ENCODE data around the gene SUOX. TPM values are rescaled to one million over a fixed set of nuclear protein-coding genes. Genes with fewer than 3 reads are reported as not detected.

The SUOX gene
- total and polyA plus RNA-seq, 2 of the 4 experiments (the other 2 are of a cell fraction), result 17.8 to 19.4 TPM

GRCh38 chr12:55965240-55965639 is 31.8 kb upstream of the SUOX start:
- Histone ChIP-seq H2BK5ac (ENCODE audit: low read depth, low read length, poor library complexity, severe bottlenecking) (no peak overlapping the region), H4K5ac (ENCODE audit: low read depth, low read length) (no peak overlapping the region), H3K79me1 (ENCODE audit: low read depth in 1 of 2, low read length in 2 of 2) (peaks cover 10 to 39% of the 10 kb centered on the region in 2 experiments; a peak in 3 of 4 replicates), H3K4ac (ENCODE audit: low read depth, low read length) (no peak overlapping the region), H3K9me3 (ENCODE audit: control insufficient read depth, insufficient read depth, low read length) (no peaks in the 10 kb centered on the region), H2AFZ (replicated peaks; ENCODE audit: low read length, poor library complexity) (peak overlapping the region; percentile 95), H4K8ac (ENCODE audit: low read depth in 2 of 2, low read length in 2 of 2) (no peak overlapping the region; a peak in 1 of 4 replicates), H3K9me1 (ENCODE audit: insufficient read depth, low read length) (0 out of 2 replicates have a peak, but pooled peaks cover 6% of the 10 kb centered on the region), H2BK120ac (ENCODE audit: low read depth, low read length) (no peak overlapping the region), H4K20me1 (ENCODE audit: insufficient read depth, low read length) (no peaks in the 10 kb centered on the region), H3K9ac (ENCODE audit: low read depth, low read length) (no peak overlapping the region), H3K4me3 (ENCODE audit: insufficient read depth, low read depth, low read length) (no peak overlapping the region), H2AK5ac (ENCODE audit: low read depth, low read length) (no peak overlapping the region), H3K4me2 (ENCODE audit: low read depth, low read length) (no peak overlapping the region), H3K18ac (ENCODE audit: low read depth, low read length) (no peak overlapping the region), H3K27me3 (ENCODE audit: control insufficient read depth, insufficient read depth, low read length) (no peaks in the 10 kb centered on the region), H3K27ac (ENCODE audit: insufficient read depth, low read length) (no peak overlapping the region), H3K36me3 (ENCODE audit: control insufficient read depth, insufficient read depth, low read length) (no peaks in the 10 kb centered on the region; the same call in 1 of the 2 replicates), H2BK20ac (ENCODE audit: low read depth, low read length) (no peak overlapping the region), H3K4me1 (ENCODE audit: control insufficient read depth, insufficient read depth, low read length) (peaks cover 7% of the 10 kb centered on the region), H3K23ac (ENCODE audit: low read depth, low read length) (no peak overlapping the region), H3K14ac (replicated peaks; ENCODE audit: low read depth, low read length) (no peak overlapping the region), H2BK15ac (ENCODE audit: low read depth, low read length) (no peak overlapping the region), H3K56ac (ENCODE audit: extremely low read depth, insufficient read depth, low read length) (no peak overlapping the region), H4K91ac (ENCODE audit: insufficient read depth, low read depth, low read length) (no peak overlapping the region), H2AK9ac (replicated peaks; ENCODE audit: low read depth, low read length, poor library complexity) (no peak overlapping the region)
- no TSS peak for BruUV-seq (replicated peaks)
- ATAC-seq (ENCODE audit: low read depth) (no peak), DNase-seq (no peak)
- ChIA-PET CTCF (no interaction called here), POLR2A (ENCODE audit: unreplicated experiment) (no interaction called here)
- in situ Hi-C loops (cut with MboI; ENCODE audit: low sequenced_read_pairs), result no loop called here
- dilution Hi-C loops (cut with HindIII; ENCODE audit: low sequenced_read_pairs, unreplicated experiment), result no loop called here
- intact Hi-C loops (cut with micrococcal nuclease), result no loop called here
- no peak for TF ChIP-seq RAD21 (IDR thresholded peaks at IDR 0.05; ENCODE audit: low read length)
- no peak for TF ChIP-seq MXI1 (IDR thresholded peaks at IDR 0.05; ENCODE audit: borderline replicate concordance, low read depth, low read length)
- TF ChIP-seq MAFK (IDR thresholded peaks at IDR 0.05; ENCODE audit: low read depth, low read length), result no peak
- no peak for TF ChIP-seq USF2 (IDR thresholded peaks at IDR 0.05; ENCODE audit: low read depth, low read length)
- no peak for TF ChIP-seq MAZ (IDR thresholded peaks at IDR 0.05; ENCODE audit: borderline replicate concordance, low read depth, low read length)
- no peak for TF ChIP-seq CHD1 (IDR thresholded peaks at IDR 0.05; ENCODE audit: low read depth, low read length)
- no peak for TF ChIP-seq CEBPB (IDR thresholded peaks at IDR 0.05; ENCODE audit: low read depth, low read length)
- TF ChIP-seq RCOR1 (IDR thresholded peaks at IDR 0.05; ENCODE audit: insufficient replicate concordance, low read length), result no peak
- TF ChIP-seq POLR2A (IDR thresholded peaks at IDR 0.05; ENCODE audit: low read depth, low read length), result no peak
- TF ChIP-seq CTCF (conservative IDR thresholded peaks at IDR 0.05; ENCODE audit: low read depth, low read length), result no peak
- no peak for TF ChIP-seq NFE2L2 (IDR thresholded peaks at IDR 0.05; ENCODE audit: low read depth, low read length)
- TF ChIP-seq ELK1 (IDR thresholded peaks at IDR 0.05; ENCODE audit: borderline replicate concordance, low read depth, low read length), result no peak
- no peak for TF ChIP-seq FOS (IDR thresholded peaks at IDR 0.05; ENCODE audit: low read depth, low read length)
- WGBS, 2 experiments (ENCODE audit: extremely low coverage in 2 of 2, insufficient read length in 1 of 2), result no CpG with 5 or more reads among the region's 5 CpGs

Measured in IMR-90 (cell line).